ENCODE results near the gene CACNA1G.

CACNA1G gene

GRCh38 chr17:50587571-50587970, 27.1 kb downstream of the CACNA1G start:
- DNase-seq (ENCODE audit: low spot score) = no peak
- in situ Hi-C loops (cut with MboI; ENCODE audit: low sequenced_read_pairs, unreplicated experiment) = no loop called here
- no peak for TF ChIP-seq CTCF (IDR thresholded peaks at IDR 0.05; ENCODE audit: borderline replicate concordance, control extremely low read depth, extremely low read depth, insufficient read depth, missing control alignments)

- TF ChIP-seq CTCF (IDR thresholded peaks at IDR 0.05; ENCODE audit: borderline replicate concordance, control extremely low read depth, extremely low read depth, insufficient read depth, missing control alignments) = no peak
- DNase-seq (ENCODE audit: low spot score) = no peak
These were observed 28.0 kb downstream of the CACNA1G start for GRCh38 chr17:50588391-50589049.

GRCh38 chr17:50589095-50589705, 28.7 kb downstream of the CACNA1G start:
- no peak for DNase-seq (ENCODE audit: low spot score)
- in situ Hi-C loops (cut with MboI; ENCODE audit: low sequenced_read_pairs, unreplicated experiment) = no loop called here
- TF ChIP-seq CTCF (IDR thresholded peaks at IDR 0.05; ENCODE audit: borderline replicate concordance, control extremely low read depth, extremely low read depth, insufficient read depth, missing control alignments) = no peak

More at GRCh38 chr17:50588391-50589049, 28.0 kb downstream of the CACNA1G start:
- in situ Hi-C loops (cut with MboI; ENCODE audit: low sequenced_read_pairs, unreplicated experiment) = no loop called here

- TF ChIP-seq CTCF (IDR thresholded peaks at IDR 0.05; ENCODE audit: borderline replicate concordance, control extremely low read depth, extremely low read depth, insufficient read depth, missing control alignments) = no peak
- in situ Hi-C loops (cut with MboI; ENCODE audit: low sequenced_read_pairs, unreplicated experiment) = no loop called here
These were observed 30.6 kb downstream of the CACNA1G start for GRCh38 chr17:50590946-50591737.

GRCh38 chr17:50593321-50593720, 32.8 kb downstream of the CACNA1G start:
- DNase-seq (ENCODE audit: low spot score) = no peak
- TF ChIP-seq CTCF (IDR thresholded peaks at IDR 0.05; ENCODE audit: borderline replicate concordance, control extremely low read depth, extremely low read depth, insufficient read depth, missing control alignments) = no peak
- in situ Hi-C loops (cut with MboI; ENCODE audit: low sequenced_read_pairs, unreplicated experiment) = no loop called here

More at GRCh38 chr17:50590946-50591737, 30.6 kb downstream of the CACNA1G start:
- no peak for DNase-seq (ENCODE audit: low spot score)

- DNase-seq (ENCODE audit: low spot score) = no peak
- TF ChIP-seq CTCF (IDR thresholded peaks at IDR 0.05; ENCODE audit: borderline replicate concordance, control extremely low read depth, extremely low read depth, insufficient read depth, missing control alignments) = no peak
- in situ Hi-C loops (cut with MboI; ENCODE audit: low sequenced_read_pairs, unreplicated experiment) = no loop called here
These were observed 33.8 kb downstream of the CACNA1G start for GRCh38 chr17:50594128-50594823.
